Activated CD8-positive, alpha-beta T cell treated with anti-CD3 and anti-CD28 coated beads, Interleukin-2, amount 10 ng/mL, durations not matched to agents 7 days and 5 days (primary cell): ENCODE data around the gene SAMD4B. TPM values are rescaled to one million over a fixed set of nuclear protein-coding genes. Genes with fewer than 3 reads are reported as not detected.
A peak's percentile ranks its signal among the peaks of the same experiment; 100 is the strongest.

Source experiments
- ATAC-seq: fragments of 150-1000 bp; cut with Tn5 transposase; one replicate; pipeline ENCODE4 v1.10.0; 2021; ENCODE audit warnings: moderate library complexity
- CTCF ChIA-PET: fragments of 350-600 bp; sonication (Branson Sonifier 250); formaldehyde crosslinking; loops from one replicate; lab custom pipeline; 2021; ENCODE audit warnings: antibody characterized with exemption; lab: Charles Lee
- POLR2A ChIA-PET: fragments of 350-600 bp; sonication (Branson Sonifier 250); formaldehyde crosslinking; loops from one replicate; lab custom pipeline; 2021; ENCODE audit warnings: antibody characterized with exemption; lab: Charles Lee
- DNase-seq: peaks from one replicate; pipeline ENCODE4 v3.0.0-alpha.2; 2020
- H3K27ac Mint-ChIP-seq: one replicate; pipeline ENCODE4 v1.8.0; 2021; ENCODE audit warnings: mild to moderate bottlenecking, mixed read lengths
- H3K27me3 Mint-ChIP-seq: one replicate; pipeline ENCODE4 v1.8.0; 2021; ENCODE audit warnings: low read depth, mixed read lengths
- H3K36me3 Mint-ChIP-seq: one replicate; pipeline ENCODE4 v1.8.0; 2021; ENCODE audit warnings: low read depth, mixed read lengths
- H3K4me1 Mint-ChIP-seq: one replicate; pipeline ENCODE4 v1.8.0; 2021; ENCODE audit warnings: low read depth, mixed read lengths
- H3K4me3 Mint-ChIP-seq: one replicate; pipeline ENCODE4 v1.8.0; 2021; ENCODE audit warnings: mild to moderate bottlenecking, mixed read lengths
- H3K9me3 Mint-ChIP-seq: one replicate; pipeline ENCODE4 v1.8.0; 2022; ENCODE audit warnings: mixed read lengths; ENCODE audit not compliant: insufficient read depth
- total RNA-seq, 2 experiments: library from RNA; stranded (reverse); gene quantifications; one replicate each; pipeline ENCODE4 v1.2.3, GENCODE V29; 2021

Gene SAMD4B
- total RNA-seq = 10 to 100 TPM; 43.7 to 44.5 TPM

GRCh38 chr19:39341719-39342604 is at the start of gene SAMD4B:
TSS of gene SAMD4B (plus strand) at chr19:39342421. CDS start at chr19:39356894, 14,473 bp downstream.
- peak within 1 kb of the TSS; percentile 91 for H3K27ac Mint-ChIP-seq
- DNase-seq (peak; percentile 99), ATAC-seq (peak; percentile 92)
- peaks cover 66% of the 10 kb centered on the region for H3K4me1 Mint-ChIP-seq
- no peaks in the 10 kb centered on the region for H3K27me3 Mint-ChIP-seq
- peak within 1 kb of the TSS; percentile 90 for H3K4me3 Mint-ChIP-seq
- H3K9me3 Mint-ChIP-seq = no peaks in the 10 kb centered on the region
- ChIA-PET POLR2A (interaction anchor here (0.6 to 2.2 kb wide), 10 partner anchors 7 to 94 kb away, joined by 3 to 12 read pairs (median 3); partner anchors contain the start of genes MED29, PAF1, PLEKHG2 and RPS16), CTCF (interaction anchor here (0.7 to 1.4 kb wide), 12 partner anchors 9 to 219 kb away, joined by 3 to 9 read pairs (median 4); partner anchors contain the start of genes EID2B, IFNL1, MED29 and PAF1)
- H3K36me3 Mint-ChIP-seq = peaks cover 12% of the 10 kb centered on the region

GRCh38 chr19:39293394-39293793 is 48.8 kb upstream of the SAMD4B start:
- no peak overlapping the region for H3K4me3 Mint-ChIP-seq
- ATAC-seq (no peak), DNase-seq (no peak)
- no peaks in the 10 kb centered on the region for H3K9me3 Mint-ChIP-seq
- CTCF ChIA-PET = interaction anchor here (0.7 kb wide), 1 partner anchor 34 kb away, joined by 3 read pairs; no protein-coding TSS in a partner anchor
- POLR2A ChIA-PET = no interaction called here
- H3K27me3 Mint-ChIP-seq = peaks cover 25% of the 10 kb centered on the region
- peaks cover 28% of the 10 kb centered on the region for H3K4me1 Mint-ChIP-seq
- H3K27ac Mint-ChIP-seq = no peak overlapping the region
- peaks cover 2% of the 10 kb centered on the region for H3K36me3 Mint-ChIP-seq

- Mint-ChIP-seq H3K9me3 (no peaks in the 10 kb centered on the region), H3K4me3 (peak within 1 kb of the TSS; percentile 9)
Measured at GRCh38 chr19:39296055-39296645, 46.1 kb upstream of the SAMD4B start, which contains the start of gene IFNL1. TSS of gene IFNL1 (plus strand) at chr19:39296407. CDS start at chr19:39296422, 15 bp downstream.

GRCh38 chr19:39296906-39297305 is 45.3 kb upstream of the SAMD4B start:
- Mint-ChIP-seq H3K36me3 (no peaks in the 10 kb centered on the region), H3K4me3 (peak overlapping the region; percentile 9), H3K27ac (peak overlapping the region; percentile 69), H3K4me1 (peaks cover 56% of the 10 kb centered on the region), H3K9me3 (no peaks in the 10 kb centered on the region), H3K27me3 (peaks cover 15% of the 10 kb centered on the region)
- ChIA-PET POLR2A (interaction anchor here (0.5 kb wide), 1 partner anchor 87 kb away, joined by 3 read pairs; no protein-coding TSS in a partner anchor), CTCF (interaction anchor here (1.3 to 1.5 kb wide), 2 partner anchors 26 to 45 kb away, joined by 3 read pairs; partner anchors contain the start of gene SAMD4B)
- no peak for DNase-seq
- ATAC-seq = no peak

More at GRCh38 chr19:39296055-39296645, 46.1 kb upstream of the SAMD4B start, which contains the start of gene IFNL1:
- H3K27me3 Mint-ChIP-seq = peaks cover 19% of the 10 kb centered on the region
- peak within 1 kb of the TSS; percentile 69 for H3K27ac Mint-ChIP-seq
- no peaks in the 10 kb centered on the region for H3K36me3 Mint-ChIP-seq
- no peak for ATAC-seq
- ChIA-PET CTCF (interaction anchor here (1.3 to 1.6 kb wide), 3 partner anchors 26 to 46 kb away, joined by 3 to 7 read pairs (median 3); partner anchors contain the start of gene SAMD4B), POLR2A (interaction anchor here (0.5 kb wide), 1 partner anchor 86 kb away, joined by 3 read pairs; no protein-coding TSS in a partner anchor)
- peaks cover 51% of the 10 kb centered on the region for H3K4me1 Mint-ChIP-seq
- DNase-seq = no peak

GRCh38 chr19:39297931-39298634 is 44.1 kb upstream of the SAMD4B start:
- peak overlapping the region; percentile 81 for H3K27ac Mint-ChIP-seq
- CTCF ChIA-PET = interaction anchor here (1.2 kb wide), 1 partner anchor 176 kb away, joined by 3 read pairs; no protein-coding TSS in a partner anchor
- H3K9me3 Mint-ChIP-seq = no peaks in the 10 kb centered on the region
- POLR2A ChIA-PET = interaction anchor here (0.6 to 1.0 kb wide), 3 partner anchors 29 to 105 kb away, joined by 3 read pairs; no protein-coding TSS in a partner anchor
- ATAC-seq = peak; percentile 94
- peak; percentile 90 for DNase-seq
- peaks cover 11% of the 10 kb centered on the region for H3K27me3 Mint-ChIP-seq
- H3K4me3 Mint-ChIP-seq = peak overlapping the region; percentile 68
- H3K4me1 Mint-ChIP-seq = peaks cover 60% of the 10 kb centered on the region
- no peaks in the 10 kb centered on the region for H3K36me3 Mint-ChIP-seq

- POLR2A ChIA-PET = no interaction called here
- peak overlapping the region; percentile 53 for H3K4me3 Mint-ChIP-seq
- peaks cover 58% of the 10 kb centered on the region for H3K4me1 Mint-ChIP-seq
- no peaks in the 10 kb centered on the region for H3K9me3 Mint-ChIP-seq
- peaks cover 11% of the 10 kb centered on the region for H3K27me3 Mint-ChIP-seq
- H3K36me3 Mint-ChIP-seq = no peaks in the 10 kb centered on the region
- CTCF ChIA-PET = interaction anchor here (1.2 to 1.6 kb wide), 2 partner anchors 28 to 177 kb away, joined by 3 to 5 read pairs; no protein-coding TSS in a partner anchor
- peak overlapping the region; percentile 71 for H3K27ac Mint-ChIP-seq
- DNase-seq = peak; percentile 59
- peak; percentile 52 for ATAC-seq
Measured at GRCh38 chr19:39299404-39299803, 42.8 kb upstream of the SAMD4B start.

- ATAC-seq (no peak), DNase-seq (no peak)
- Mint-ChIP-seq H3K9me3 (no peaks in the 10 kb centered on the region), H3K27me3 (peaks cover 13% of the 10 kb centered on the region), H3K4me1 (peaks cover 58% of the 10 kb centered on the region), H3K4me3 (no peak overlapping the region), H3K36me3 (no peaks in the 10 kb centered on the region), H3K27ac (peak overlapping the region; percentile 71)
- CTCF ChIA-PET = interaction anchor here (1.6 kb wide), 1 partner anchor 28 kb away, joined by 5 read pairs; no protein-coding TSS in a partner anchor
- POLR2A ChIA-PET = no interaction called here
Measured at GRCh38 chr19:39299832-39300231, 42.4 kb upstream of the SAMD4B start.

GRCh38 chr19:39301021-39301420 is 41.2 kb upstream of the SAMD4B start:
- H3K36me3 Mint-ChIP-seq = no peaks in the 10 kb centered on the region
- DNase-seq = no peak
- ATAC-seq = no peak
- ChIA-PET POLR2A (no interaction called here), CTCF (interaction anchor here (1.4 kb wide), 1 partner anchor 35 kb away, joined by 3 read pairs; the partner anchor contains the start of gene GMFG)
- no peaks in the 10 kb centered on the region for H3K9me3 Mint-ChIP-seq
- H3K4me1 Mint-ChIP-seq = peaks cover 59% of the 10 kb centered on the region
- H3K4me3 Mint-ChIP-seq = no peak overlapping the region
- peak overlapping the region; percentile 43 for H3K27ac Mint-ChIP-seq
- peaks cover 13% of the 10 kb centered on the region for H3K27me3 Mint-ChIP-seq

GRCh38 chr19:39301562-39301961 is 40.7 kb upstream of the SAMD4B start:
- H3K27ac Mint-ChIP-seq = no peak overlapping the region
- POLR2A ChIA-PET = no interaction called here
- no peaks in the 10 kb centered on the region for H3K9me3 Mint-ChIP-seq
- H3K4me3 Mint-ChIP-seq = no peak overlapping the region
- peaks cover 54% of the 10 kb centered on the region for H3K4me1 Mint-ChIP-seq
- CTCF ChIA-PET = interaction anchor here (1.4 kb wide), 1 partner anchor 34 kb away, joined by 3 read pairs; the partner anchor contains the start of gene GMFG
- ATAC-seq (no peak), DNase-seq (no peak)
- peaks cover under 1% of the 10 kb centered on the region for H3K36me3 Mint-ChIP-seq
- peaks cover 13% of the 10 kb centered on the region for H3K27me3 Mint-ChIP-seq

- no peak for DNase-seq
- ChIA-PET CTCF (no interaction called here), POLR2A (no interaction called here)
- ATAC-seq = no peak
- Mint-ChIP-seq H3K4me1 (peaks cover 36% of the 10 kb centered on the region), H3K27me3 (peaks cover 9% of the 10 kb centered on the region), H3K27ac (no peak overlapping the region), H3K4me3 (no peak overlapping the region), H3K9me3 (no peaks in the 10 kb centered on the region), H3K36me3 (peaks cover 7% of the 10 kb centered on the region)
Measured at GRCh38 chr19:39303373-39304184, 38.6 kb upstream of the SAMD4B start.
